ENCODE results near the gene TP53TG3E.
"Not testable (repeated sequence)": the region's sequence is repeated elsewhere in the genome, so short reads cannot be mapped to it uniquely, and the experiment has no call there.

Gene TP53TG3E, protein sequence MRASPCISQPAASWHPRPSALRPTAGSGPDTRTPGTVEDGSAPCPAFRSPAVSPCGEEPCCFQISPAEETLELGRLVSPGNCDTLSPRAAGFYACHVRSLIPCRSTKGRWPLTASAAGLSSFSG

DNA sequence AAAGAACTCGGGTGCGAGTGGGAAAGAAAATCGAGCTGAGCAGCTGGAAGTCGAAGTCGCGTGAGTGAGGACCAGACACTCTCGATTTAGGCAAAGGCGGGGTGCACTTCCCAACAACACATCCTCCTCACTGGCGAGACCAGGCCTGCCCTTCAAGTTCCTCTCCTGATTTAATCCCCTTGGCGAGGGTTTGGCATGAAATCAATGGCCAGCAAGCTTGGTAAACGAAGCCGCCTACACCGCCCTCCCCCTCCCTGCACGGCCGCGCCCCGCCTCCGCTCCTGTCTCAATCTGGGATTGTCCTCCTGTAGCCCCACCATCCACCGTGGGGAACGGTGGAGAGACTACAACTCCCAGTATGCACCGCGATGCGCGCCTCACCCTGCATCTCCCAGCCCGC, at the start of gene TP53TG3E:
TP53TG3E (plus strand) TSS at position 301 of the 400 bp plus-strand sequence; CDS start at position 369, 68 bp downstream.
- not testable (repeated sequence) for DNase-seq

DNA sequence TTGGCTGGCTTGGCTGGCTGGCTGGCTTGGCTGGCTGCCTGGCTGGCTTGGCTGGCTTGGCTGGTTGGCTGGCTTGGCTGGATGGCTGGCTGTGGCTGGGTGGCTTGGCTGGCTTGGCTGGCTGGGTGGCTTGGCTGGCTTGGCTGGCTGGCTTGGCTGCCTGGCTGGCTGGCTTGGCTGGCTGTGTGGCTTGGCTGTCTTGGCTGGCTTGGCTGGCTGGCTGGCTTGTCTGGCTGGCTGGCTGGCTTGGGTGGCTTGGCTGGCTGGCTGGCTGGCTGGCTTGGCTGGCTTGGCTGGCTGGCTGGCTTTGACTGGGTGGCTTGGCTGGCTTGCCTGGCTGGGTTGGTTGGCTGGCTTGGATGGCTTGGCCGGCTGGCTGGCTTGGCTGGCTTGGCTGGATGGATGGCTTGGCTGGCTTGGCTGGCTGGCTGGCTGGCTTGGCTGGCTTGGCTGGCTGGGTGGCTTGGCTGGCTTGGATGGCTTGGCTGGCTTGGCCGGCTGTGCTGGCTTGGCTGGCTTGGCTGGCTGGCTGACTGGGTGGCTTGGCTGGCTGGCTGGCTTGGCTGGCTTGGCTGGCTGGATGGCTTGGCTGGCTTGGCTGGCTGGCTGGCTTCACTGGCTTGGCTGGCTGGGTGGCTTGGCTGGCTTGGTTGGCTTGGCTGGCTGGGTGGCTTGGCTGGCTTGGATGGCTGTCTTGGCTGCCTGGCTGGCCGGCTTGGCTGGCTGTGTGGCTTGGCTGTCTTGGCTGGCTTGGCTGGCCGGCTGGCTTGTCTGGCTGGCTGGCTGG, 32.3 kb downstream of the TP53TG3E start:
- DNase-seq: not testable (repeated sequence)

- DNase-seq: not testable (repeated sequence)
Measured at GRCh38 chr16:33337627-33338542, 33.8 kb downstream of the TP53TG3E start.

DNA sequence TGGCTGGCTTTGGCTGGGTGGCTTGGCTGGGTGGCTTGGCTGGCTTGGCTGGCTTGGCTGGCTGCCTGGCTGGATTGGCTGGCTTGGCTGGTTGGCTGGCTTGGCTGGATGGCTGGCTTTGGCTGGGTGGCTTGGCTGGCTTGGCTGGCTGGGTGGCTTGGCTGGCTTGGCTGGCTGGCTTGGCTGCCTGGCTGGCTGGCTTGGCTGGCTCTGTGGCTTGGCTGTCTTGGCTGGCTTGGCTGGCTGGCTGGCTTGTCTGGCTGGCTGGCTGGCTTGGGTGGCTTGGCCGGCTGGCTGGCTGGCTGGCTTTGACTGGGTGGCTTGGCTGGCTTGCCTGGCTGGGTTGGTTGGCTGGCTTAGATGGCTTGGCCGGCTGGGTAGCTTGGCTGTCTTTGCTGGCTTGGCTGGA, 34.4 kb downstream of the TP53TG3E start:
- not testable (repeated sequence) for DNase-seq

DNA sequence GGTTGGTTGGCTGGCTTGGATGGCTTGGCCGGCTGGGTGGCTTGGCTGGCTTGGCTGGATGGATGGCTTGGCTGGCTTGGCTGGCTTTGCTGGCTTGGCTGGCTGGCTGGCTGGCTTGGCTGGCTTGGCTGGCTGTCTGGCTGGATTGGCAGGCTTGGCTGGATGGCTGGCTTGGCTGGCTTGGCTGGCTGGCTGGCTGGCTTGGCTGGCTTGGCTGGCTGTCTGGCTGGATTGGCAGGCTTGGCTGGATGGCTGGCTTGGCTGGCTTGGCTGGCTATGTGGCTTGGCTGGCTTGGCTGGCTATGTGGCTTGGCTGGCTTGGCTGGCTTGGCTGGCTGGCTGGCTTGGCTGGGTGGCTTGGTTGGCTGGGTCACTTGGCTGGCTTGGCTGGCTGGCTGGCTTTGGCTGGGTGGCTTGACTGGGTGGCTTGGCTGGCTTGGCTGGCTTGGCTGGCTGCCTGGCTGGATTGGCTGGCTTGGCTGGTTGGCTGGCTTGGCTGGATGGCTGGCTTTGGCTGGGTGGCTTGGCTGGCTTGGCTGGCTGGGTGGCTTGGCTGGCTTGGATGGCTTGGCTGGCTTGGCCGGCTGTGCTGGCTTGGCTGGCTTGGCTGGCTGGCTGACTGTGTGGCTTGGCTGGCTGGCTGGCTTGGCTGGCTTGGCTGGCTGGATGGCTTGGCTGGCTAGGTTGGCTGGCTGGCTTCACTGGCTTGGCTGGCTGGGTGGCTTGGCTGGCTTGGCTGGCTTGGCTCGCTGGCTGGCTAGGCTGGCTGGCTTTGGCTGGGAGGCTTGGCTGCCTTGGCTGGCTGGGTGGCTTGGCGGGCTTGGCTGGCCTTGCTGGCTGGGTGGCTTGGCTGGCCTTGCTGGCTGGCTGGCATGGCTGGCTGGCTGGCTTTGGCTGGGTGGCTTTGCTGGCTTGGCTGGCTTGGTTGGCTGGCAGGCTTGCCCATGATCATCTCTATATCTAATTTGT, 35.3 kb downstream of the TP53TG3E start:
- not testable (repeated sequence) for DNase-seq
